Measurements from ENCODE around the gene FAM25G. TPM values are rescaled to one million over a fixed set of nuclear protein-coding genes. Genes with fewer than 3 reads are reported as not detected.

FAM25G gene
- total and polyA plus RNA-seq, 2 of the 4 experiments (the other 2 are of a cell fraction) = not detected

- Histone ChIP-seq H3K9me1 (ENCODE audit: insufficient read depth, low read length) (peaks cover 13% of the 10 kb centered on the region), H2AK9ac (replicated peaks; ENCODE audit: low read depth, low read length, poor library complexity) (no peak overlapping the region), H3K4me2 (ENCODE audit: low read depth, low read length) (no peak overlapping the region), H3K9ac (ENCODE audit: low read depth, low read length) (no peak overlapping the region), H3K4me1 (ENCODE audit: control insufficient read depth, insufficient read depth, low read length) (no peaks in the 10 kb centered on the region), H3K4me3 (ENCODE audit: insufficient read depth, low read depth, low read length) (no peak overlapping the region), H3K4ac (ENCODE audit: low read depth, low read length) (no peak overlapping the region), H3K27me3 (ENCODE audit: control insufficient read depth, insufficient read depth, low read length) (peaks cover 28% of the 10 kb centered on the region), H2BK5ac (ENCODE audit: low read depth, low read length, poor library complexity, severe bottlenecking) (no peak overlapping the region), H2AK5ac (ENCODE audit: low read depth, low read length) (no peak overlapping the region), H2AFZ (replicated peaks; ENCODE audit: low read length, poor library complexity) (no peak overlapping the region), H4K20me1 (ENCODE audit: insufficient read depth, low read length) (no peaks in the 10 kb centered on the region), H2BK20ac (ENCODE audit: low read depth, low read length) (no peak overlapping the region), H3K27ac (ENCODE audit: insufficient read depth, low read length) (no peak overlapping the region), H3K9me3 (ENCODE audit: control insufficient read depth, insufficient read depth, low read length) (peaks cover 12% of the 10 kb centered on the region), H4K91ac (ENCODE audit: insufficient read depth, low read depth, low read length) (no peak overlapping the region), H4K8ac (ENCODE audit: low read depth in 2 of 2, low read length in 2 of 2) (no peak overlapping the region), H3K23ac (ENCODE audit: low read depth, low read length) (no peak overlapping the region), H2BK15ac (ENCODE audit: low read depth, low read length) (no peak overlapping the region), H3K14ac (replicated peaks; ENCODE audit: low read depth, low read length) (no peak overlapping the region), H2BK120ac (ENCODE audit: low read depth, low read length) (no peak overlapping the region), H3K56ac (ENCODE audit: extremely low read depth, insufficient read depth, low read length) (no peak overlapping the region), H3K18ac (ENCODE audit: low read depth, low read length) (no peak overlapping the region), H3K79me1 (ENCODE audit: low read depth in 1 of 2, low read length in 2 of 2) (no peaks in the 10 kb centered on the region), H4K5ac (ENCODE audit: low read depth, low read length) (no peak overlapping the region), H3K36me3 (ENCODE audit: control insufficient read depth, insufficient read depth, low read length) (no peaks in the 10 kb centered on the region)
- no peak for DNase-seq
- no peak for TF ChIP-seq NFE2L2 (IDR thresholded peaks at IDR 0.05; ENCODE audit: low read depth, low read length)
- no peak for TF ChIP-seq USF2 (IDR thresholded peaks at IDR 0.05; ENCODE audit: low read depth, low read length)
- TF ChIP-seq BHLHE40 (IDR thresholded peaks at IDR 0.05; ENCODE audit: low read depth, low read length) = no peak
- TF ChIP-seq MAFK (IDR thresholded peaks at IDR 0.05; ENCODE audit: low read depth, low read length) = no peak
- no peak for TF ChIP-seq CHD1 (IDR thresholded peaks at IDR 0.05; ENCODE audit: low read depth, low read length)
- TF ChIP-seq SMC3 (IDR thresholded peaks at IDR 0.05; ENCODE audit: low read depth, low read length) = no peak
- TF ChIP-seq RFX5 (IDR thresholded peaks at IDR 0.05; ENCODE audit: low read depth, low read length) = no peak
- TF ChIP-seq POLR2A (IDR thresholded peaks at IDR 0.05; ENCODE audit: low read depth, low read length) = no peak
- TF ChIP-seq FOS (IDR thresholded peaks at IDR 0.05; ENCODE audit: low read depth, low read length) = no peak
- no peak for TF ChIP-seq CTCF (conservative IDR thresholded peaks at IDR 0.05; ENCODE audit: low read depth, low read length)
- no peak for TF ChIP-seq MXI1 (IDR thresholded peaks at IDR 0.05; ENCODE audit: borderline replicate concordance, low read depth, low read length)
- TF ChIP-seq MAZ (IDR thresholded peaks at IDR 0.05; ENCODE audit: borderline replicate concordance, low read depth, low read length) = no peak
- no peak for TF ChIP-seq RCOR1 (IDR thresholded peaks at IDR 0.05; ENCODE audit: insufficient replicate concordance, low read length)
- TF ChIP-seq ELK1 (IDR thresholded peaks at IDR 0.05; ENCODE audit: borderline replicate concordance, low read depth, low read length) = no peak
- no peak for TF ChIP-seq RAD21 (IDR thresholded peaks at IDR 0.05; ENCODE audit: low read length)
- ATAC-seq (ENCODE audit: low read depth) = no peak
- ChIA-PET CTCF (no interaction called here), POLR2A (ENCODE audit: unreplicated experiment) (no interaction called here)
- intact Hi-C loops (cut with micrococcal nuclease) (no loop called here), in situ Hi-C loops (cut with MboI; ENCODE audit: low sequenced_read_pairs) (no loop called here), dilution Hi-C loops (cut with HindIII; ENCODE audit: low sequenced_read_pairs, unreplicated experiment) (no loop called here)
- WGBS, 2 experiments (ENCODE audit: extremely low coverage in 2 of 2, insufficient read length in 1 of 2) = 60% methylated on average over 5 of the region's 10 CpGs; no CpG with 5 or more reads in 1 of the 2 experiments
- BruUV-seq (replicated peaks) = no TSS peak
Measured at GRCh38 chr10:47449979-47450378, 41.5 kb downstream of the FAM25G start.

All from IMR-90 (cell line).